GM12878 (cell line): ENCODE data around the gene CNGA4. TPM values are rescaled to one million over a fixed set of nuclear protein-coding genes. Genes with fewer than 3 reads are reported as not detected.

Experiments used
- ATAC-seq: fragments of 200-7000 bp; cut with Tn5 transposase; 3 replicates; pipeline ENCODE4 v1.9.1; 2020; ENCODE audit warnings: mild to moderate bottlenecking, moderate library complexity
- BruUV-seq: library from RNA; stranded (reverse); fragments of 400-500 nt; replicated peaks from 2 replicates; lab custom pipeline; 2021; lab: Mats Ljungman, UMichigan
- CTCF ChIA-PET: fragments of 300-600 bp; sonication (Branson Sonifier 250); formaldehyde crosslinking; extraction: SDS; loops from one replicate; lab custom pipeline; 2021; ENCODE audit warnings: inconsistent platforms; lab: Yijun Ruan, JAX
- POLR2A ChIA-PET: fragments of 350-600 bp; formaldehyde crosslinking; extraction: SDS; loops from one replicate; lab custom pipeline; 2021; ENCODE audit warnings: inconsistent platforms; lab: Charles Lee
- RAD21 ChIA-PET: fragments of 300-600 bp; sonication (Branson Sonifier 250); formaldehyde crosslinking; loops from one replicate; lab custom pipeline; 2023; ENCODE audit warnings: antibody characterized with exemption; ENCODE audit not compliant: unreplicated experiment; lab: Charles Lee
- SMC1A ChIA-PET: fragments of 300-600 bp; sonication (Branson Sonifier 250); formaldehyde crosslinking; loops from one replicate; lab custom pipeline; 2023; ENCODE audit not compliant: unreplicated experiment, uncharacterized antibody; lab: Charles Lee
- DNase-seq: peaks from one replicate; pipeline ENCODE4 v3.0.0-alpha.2; 2011; ENCODE audit warnings: low read depth, low spot score
- FAIRE-seq: peaks from 3 replicates; lab custom pipeline; 2011; peaks lifted over from hg19 to GRCh38; lab: Jason Lieb, UNC
- H2AFZ ChIP-seq: 2 replicates; pipeline ENCODE4 v1.6.0; 2011; ENCODE audit warnings: low read depth, low read length, control low read depth; ENCODE audit not compliant: control insufficient read depth
- H3K27ac ChIP-seq: 2 replicates; pipeline ENCODE4 v1.5.1; 2011; ENCODE audit warnings: control low read depth; ENCODE audit not compliant: control insufficient read depth, insufficient read depth
- H3K27me3 ChIP-seq, 2 experiments: replicated peaks in 1 of 2; 2 replicates each; pipeline versions ENCODE4 v1.6.0 to v1.6.1; 2011; ENCODE audit warnings: low read length in 1 of 2; ENCODE audit not compliant: control insufficient read depth in 2 of 2, insufficient read depth in 2 of 2
- H3K36me3 ChIP-seq, 2 experiments: 2 replicates each; pipeline ENCODE4 v1.5.1; 2011; ENCODE audit warnings: low read length in 1 of 2; ENCODE audit not compliant: control insufficient read depth in 2 of 2, insufficient read depth in 2 of 2
- H3K4me1 ChIP-seq: 2 replicates; pipeline ENCODE4 v1.6.1; 2011; ENCODE audit warnings: mild to moderate bottlenecking, low read length, moderate library complexity, mixed read lengths; ENCODE audit not compliant: control insufficient read depth, insufficient read depth
- H3K4me2 ChIP-seq: 2 replicates; pipeline ENCODE4 v1.6.0; 2011; ENCODE audit warnings: control low read depth; ENCODE audit not compliant: control insufficient read depth, insufficient read depth
- H3K4me3 ChIP-seq: fragments of 200-600 bp; sonication (generic); 2 replicates; pipeline ENCODE4 v1.5.1; 2016
- H3K79me2 ChIP-seq: 2 replicates; pipeline ENCODE4 v1.6.0; 2011; ENCODE audit warnings: low read length; ENCODE audit not compliant: control insufficient read depth, insufficient read depth
- H3K9ac ChIP-seq: 2 replicates; pipeline ENCODE4 v1.8.0; 2011; ENCODE audit warnings: low read length, control low read depth, mixed read lengths; ENCODE audit not compliant: control insufficient read depth, insufficient read depth
- H3K9me3 ChIP-seq: replicated peaks from 3 replicates; pipeline ENCODE4 v1.5.1; 2011; ENCODE audit warnings: mild to moderate bottlenecking, low read length; ENCODE audit not compliant: control insufficient read depth, insufficient read depth
- H4K20me1 ChIP-seq: 2 replicates; pipeline ENCODE4 v1.6.0; 2011; ENCODE audit not compliant: control insufficient read depth, insufficient read depth
- EED ChIP-seq: sonication (generic); IDR thresholded peaks from 2 replicates; pipeline ENCODE4 v1.6.1; 2016; ENCODE audit warnings: antibody characterized with exemption, low read depth
- MLLT1 ChIP-seq: fragments of 450-650 bp; IDR thresholded peaks from 2 replicates; pipeline ENCODE4 v1.6.1; 2016; ENCODE audit warnings: mild to moderate bottlenecking
- WGBS: methylation state at CpG from one replicate; pipeline ENCODE4 v1.1.6; 2016; ENCODE audit warnings: low lambda C conversion rate; ENCODE audit not compliant: insufficient replicate concordance, insufficient coverage; ENCODE audit errors: missing lambda C conversion rate; 5-methylcytosine and 5-hydroxymethylcytosine counted together
- in situ Hi-C: fragments of 300-500 bp; cut with MboI; formaldehyde crosslinking; loops from 9 replicates; pipeline ENCODE4 v1.14.3; 2018; ENCODE audit warnings: mixed read lengths
- intact Hi-C: fragments of 100-400 bp; cut with micrococcal nuclease; formaldehyde crosslinking; loops from one replicate; pipeline ENCODE4 v1.14.2; 2022; ENCODE audit not compliant: unreplicated experiment
- polyA plus RNA-seq, 11 experiments: library from polyadenylated mRNA; depleted of rRNA in 4 of 11; unstranded in 6 of 11; stranded (reverse) in 5 of 11; fragments of >200 nt; fragmentation: Nextera tagmentation in 4 of 11; fragmentation: Illumina TruSeq in 1 of 11; extraction: Ambion mirVana in 4 of 11; extraction: Trizol in 1 of 11; gene quantifications; 1 replicate in 1 of 11; 2 replicates in 10 of 11; pipeline versions ENCODE4 v1.2.1 to v1.2.3, GENCODE V29; 2011 to 2016; ENCODE audit warnings: inconsistent platforms in 2 of 11, missing spikeins in 2 of 11, low read depth in 1 of 11
- total RNA-seq, 4 experiments: library from RNA; depleted of rRNA in 3 of 4; stranded (reverse); fragments of >200 nt in 3 of 4; fragmentation: Illumina TruSeq in 1 of 4; extraction: Trizol in 1 of 4; gene quantifications; 2 replicates each; pipeline versions ENCODE4 v1.2.1 to v1.2.3, GENCODE V29; 2013 to 2021

The CNGA4 gene
- total and polyA plus RNA-seq, 10 of the 15 experiments (the other 5 are each of a cell fraction or from before 2014, with no cell fraction given), result 0.05 to 0.26 (median 0.07) TPM; not detected in 5

- in situ Hi-C loops, result no loop called here
Observed at GRCh38 chr11:6237266-6237665, 1.6 kb upstream of the CNGA4 start.

More at GRCh38 chr11:6237266-6237665, 1.6 kb upstream of the CNGA4 start:
- Histone ChIP-seq H3K4me3 (no peak overlapping the region), H3K4me1 (no peaks in the 10 kb centered on the region), H3K9ac (no peak overlapping the region), H3K79me2 (peaks cover 14% of the 10 kb centered on the region), H3K27me3 (no peaks in the 10 kb centered on the region), H3K36me3 (no peaks in the 10 kb centered on the region), H3K4me2 (no peak overlapping the region), H2AFZ (no peak overlapping the region), H3K9me3 (no peaks in the 10 kb centered on the region), H4K20me1 (no peaks in the 10 kb centered on the region), H3K27ac (no peak overlapping the region)
- FAIRE-seq (no peak), ATAC-seq (no peak), DNase-seq (no peak)
- ChIA-PET RAD21 (no interaction called here), SMC1A (interaction anchor here (0.9 to 2.1 kb wide), 3 partner anchors 10 to 21 kb away, joined by 3 to 9 read pairs (median 3); no protein-coding TSS in a partner anchor), CTCF (interaction anchor here (1.4 to 6.7 kb wide), 2 partner anchors 14 to 142 kb away, joined by 4 to 55 read pairs; no protein-coding TSS in a partner anchor), POLR2A (interaction anchor here (0.7 to 0.8 kb wide), 2 partner anchors 20 to 153 kb away, joined by 3 read pairs; partner anchors contain the start of gene SMPD1)
- TF ChIP-seq MLLT1 (no peak), EED (0 out of 2 replicates have a peak, but pooled peaks have one; percentile 22)
- BruUV-seq, result no TSS peak
- 49% methylated on average over 4 of the region's 4 CpGs for WGBS
- intact Hi-C loops, result loop anchor here (10.0 kb wide), 2 partner anchors 248 to 508 kb away; partner anchors contain the start of genes ARFIP2 and TIMM10B
